ENCODE results near the gene TIMM22.

GRCh38 chr17:964876-965275, 32.1 kb upstream of the TIMM22 start:
- TF ChIP-seq EP300 (IDR thresholded peaks at IDR 0.05) (no peak), CTCF (IDR thresholded peaks at IDR 0.05) (no peak), POLR2A (IDR thresholded peaks at IDR 0.05) (no peak)

Measured in upper lobe of left lung (tissue), 4 donors.